BE2C (cell line): Measurements from ENCODE around the gene TMEM81.

Experiments
- DNase-seq: peaks from one replicate; pipeline ENCODE4 v3.0.0-alpha.2; 2020
- H3K27me3 ChIP-seq: fragments of 250-450 bp; sonication (Bioruptor Pico); 2 replicates; pipeline ENCODE4 v1.5.1; 2020; ENCODE audit warnings: mild to moderate bottlenecking
- H3K36me3 ChIP-seq: fragments of 250-450 bp; sonication (Bioruptor Pico); 2 replicates; pipeline ENCODE4 v1.5.1; 2020; ENCODE audit warnings: mild to moderate bottlenecking
- H3K4me1 ChIP-seq: fragments of 250-450 bp; sonication (Bioruptor Pico); 2 replicates; pipeline ENCODE4 v1.5.1; 2020
- H3K4me3 ChIP-seq: 2 replicates; pipeline ENCODE4 v1.5.1; 2011; ENCODE audit warnings: low read depth, low read length
- H3K9me3 ChIP-seq: fragments of 250-450 bp; sonication (Bioruptor Pico); 2 replicates; pipeline ENCODE4 v1.5.1; 2020
- TF ChIP-seq, protein P1 (sequence below): IDR thresholded peaks from 2 replicates; pipeline ENCODE4 v1.5.1; 2012; ENCODE audit warnings: mild to moderate bottlenecking, low read depth, low read length

TMEM81 gene

DNA sequence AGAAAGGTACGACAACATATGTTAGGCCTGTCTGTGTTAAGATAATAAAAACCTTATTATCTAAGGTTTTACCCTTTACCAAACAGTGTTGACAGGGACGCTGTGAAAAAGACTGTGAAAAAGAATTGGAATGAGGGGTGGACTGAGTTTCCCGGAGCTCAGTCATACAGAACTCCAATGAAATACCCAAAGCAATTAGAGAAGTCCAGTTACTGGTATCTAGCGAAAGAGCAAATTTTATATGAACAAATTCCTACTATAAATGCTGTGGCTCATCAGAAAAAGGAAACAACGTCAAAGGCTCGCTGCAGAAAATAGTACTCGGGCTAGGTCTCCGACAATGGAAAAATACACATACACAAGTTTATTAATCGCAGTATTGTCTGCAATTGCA is 38.2 kb upstream of the TMEM81 start:
- Histone ChIP-seq H3K4me1 (no peaks in the 10 kb centered on the region), H3K36me3 (no peaks in the 10 kb centered on the region), H3K27me3 (no peaks in the 10 kb centered on the region), H3K9me3 (no peaks in the 10 kb centered on the region), H3K4me3 (peak overlapping the region; percentile 83)
- TF ChIP-seq, protein P1, sequence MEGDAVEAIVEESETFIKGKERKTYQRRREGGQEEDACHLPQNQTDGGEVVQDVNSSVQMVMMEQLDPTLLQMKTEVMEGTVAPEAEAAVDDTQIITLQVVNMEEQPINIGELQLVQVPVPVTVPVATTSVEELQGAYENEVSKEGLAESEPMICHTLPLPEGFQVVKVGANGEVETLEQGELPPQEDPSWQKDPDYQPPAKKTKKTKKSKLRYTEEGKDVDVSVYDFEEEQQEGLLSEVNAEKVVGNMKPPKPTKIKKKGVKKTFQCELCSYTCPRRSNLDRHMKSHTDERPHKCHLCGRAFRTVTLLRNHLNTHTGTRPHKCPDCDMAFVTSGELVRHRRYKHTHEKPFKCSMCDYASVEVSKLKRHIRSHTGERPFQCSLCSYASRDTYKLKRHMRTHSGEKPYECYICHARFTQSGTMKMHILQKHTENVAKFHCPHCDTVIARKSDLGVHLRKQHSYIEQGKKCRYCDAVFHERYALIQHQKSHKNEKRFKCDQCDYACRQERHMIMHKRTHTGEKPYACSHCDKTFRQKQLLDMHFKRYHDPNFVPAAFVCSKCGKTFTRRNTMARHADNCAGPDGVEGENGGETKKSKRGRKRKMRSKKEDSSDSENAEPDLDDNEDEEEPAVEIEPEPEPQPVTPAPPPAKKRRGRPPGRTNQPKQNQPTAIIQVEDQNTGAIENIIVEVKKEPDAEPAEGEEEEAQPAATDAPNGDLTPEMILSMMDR: no peak
- DNase-seq: no peak

DNA sequence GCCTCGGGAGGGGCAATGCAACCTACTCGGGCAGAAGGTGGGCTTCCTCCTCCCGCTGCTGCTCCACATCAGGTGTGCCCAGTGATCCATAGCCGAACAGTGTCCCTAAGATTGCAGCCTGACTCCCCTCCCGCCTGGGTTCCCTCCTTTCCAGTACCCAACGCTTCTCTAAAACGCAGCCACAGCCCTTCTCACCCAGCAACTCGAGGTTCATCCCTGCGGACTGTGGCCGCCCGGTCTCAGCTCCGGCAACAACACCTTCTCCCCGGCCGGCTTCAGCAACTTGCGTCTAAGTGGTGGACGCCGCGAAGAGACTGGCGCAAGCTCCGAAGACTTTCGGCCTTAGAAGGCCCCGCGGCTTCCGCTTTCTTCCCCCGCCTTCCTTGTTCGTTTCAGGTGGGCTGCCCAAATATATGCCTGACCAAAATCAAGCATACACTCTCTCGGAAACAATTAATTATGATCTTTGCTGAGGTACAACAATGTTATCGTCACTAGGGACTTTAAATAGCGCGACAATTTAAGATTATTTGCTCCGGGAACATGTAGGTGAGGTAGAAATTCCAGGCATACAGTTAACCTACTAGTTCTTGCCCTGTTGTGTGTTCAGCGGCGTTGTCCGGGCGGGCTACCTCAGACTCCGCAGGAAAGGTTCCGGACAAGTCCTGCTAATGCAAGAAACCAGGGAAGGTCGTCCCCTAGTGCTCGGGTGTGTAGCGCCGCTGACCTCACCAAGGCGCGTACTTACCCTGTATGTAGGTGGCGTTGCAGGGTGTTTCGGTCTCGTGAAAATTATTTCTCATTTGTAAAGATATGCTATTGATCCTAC is 37.6 kb upstream of the TMEM81 start, which contains the start of gene RBBP5:
RBBP5 (minus strand) TSS at position 319 of the 829 bp plus-strand sequence; CDS start at position 214, 105 bp downstream.
- Histone ChIP-seq H3K4me1 (no peaks in the 10 kb centered on the region), H3K27me3 (no peaks in the 10 kb centered on the region), H3K4me3 (peak within 1 kb of the TSS; percentile 83), H3K36me3 (no peaks in the 10 kb centered on the region), H3K9me3 (no peaks in the 10 kb centered on the region)
- peak; percentile 95 for DNase-seq
- TF ChIP-seq, protein P1: peak; percentile 89

DNA sequence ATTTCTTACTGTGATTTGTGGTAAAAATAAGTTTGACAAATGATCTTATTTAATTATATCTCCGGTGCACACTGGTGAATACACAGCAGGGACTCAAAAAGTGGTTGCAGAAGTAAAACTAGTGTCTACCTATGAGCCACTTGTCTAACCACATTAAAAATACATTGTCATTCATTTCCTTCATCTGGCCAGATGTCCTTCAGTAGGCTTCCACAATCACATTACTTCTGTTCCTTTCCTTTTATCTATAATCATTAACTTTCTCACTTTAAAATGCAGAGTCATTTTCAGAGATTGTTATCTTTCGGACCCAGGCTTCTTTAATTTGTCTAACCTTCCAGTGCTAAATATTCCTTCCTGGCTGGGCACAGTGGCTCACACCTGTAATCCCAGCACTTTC is 34.5 kb upstream of the TMEM81 start:
- no peaks in the 10 kb centered on the region for H3K9me3 ChIP-seq
- no peak for DNase-seq
- H3K36me3 ChIP-seq: peaks cover 20% of the 10 kb centered on the region
- no peaks in the 10 kb centered on the region for H3K27me3 ChIP-seq
- no peak overlapping the region for H3K4me3 ChIP-seq
- TF ChIP-seq, protein P1: no peak
- no peaks in the 10 kb centered on the region for H3K4me1 ChIP-seq

DNA sequence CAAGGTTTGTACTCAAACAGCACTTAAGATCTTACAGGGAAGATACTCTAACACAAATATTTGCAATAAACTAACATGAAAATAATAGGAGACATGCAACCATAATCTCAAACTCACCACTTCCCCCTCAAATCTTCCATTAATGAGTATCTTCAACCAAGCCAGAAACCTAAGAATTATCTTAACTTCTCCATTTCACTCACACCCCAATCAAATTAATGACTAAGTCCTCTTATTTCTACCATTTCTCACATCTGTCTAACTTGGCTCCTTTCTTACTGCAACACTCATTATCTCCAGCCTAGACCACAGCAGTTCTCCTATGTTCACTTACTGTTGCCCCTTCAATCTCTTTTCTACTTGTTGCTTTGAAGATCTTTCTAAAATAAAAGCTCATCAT is 27.1 kb upstream of the TMEM81 start:
- H3K27me3 ChIP-seq: no peaks in the 10 kb centered on the region
- no peaks in the 10 kb centered on the region for H3K4me1 ChIP-seq
- DNase-seq: no peak
- H3K36me3 ChIP-seq: peaks cover 45% of the 10 kb centered on the region
- TF ChIP-seq, protein P1: no peak
- H3K9me3 ChIP-seq: no peaks in the 10 kb centered on the region
- no peak overlapping the region for H3K4me3 ChIP-seq

DNA sequence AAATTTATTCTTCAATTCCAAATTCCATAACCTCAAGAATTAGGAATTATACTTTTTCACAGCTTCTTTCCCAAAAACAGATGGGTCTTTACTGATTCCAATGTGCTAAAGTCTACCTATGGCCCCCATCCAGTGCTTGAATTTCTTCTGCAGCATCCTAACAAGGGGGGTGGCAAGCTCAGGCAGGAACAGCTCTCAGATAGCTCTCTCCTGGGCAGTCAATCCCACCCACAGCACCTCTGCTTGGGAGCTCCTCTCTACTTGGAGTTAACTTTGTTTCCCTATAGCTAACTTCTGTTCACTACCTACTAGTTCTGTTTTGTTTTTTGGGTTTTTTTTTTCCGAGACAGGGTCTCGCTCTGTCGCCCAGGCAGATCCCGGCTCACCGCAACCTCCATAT is 25.5 kb upstream of the TMEM81 start:
- no peaks in the 10 kb centered on the region for H3K4me1 ChIP-seq
- TF ChIP-seq, protein P1: no peak
- no peaks in the 10 kb centered on the region for H3K27me3 ChIP-seq
- no peaks in the 10 kb centered on the region for H3K9me3 ChIP-seq
- H3K4me3 ChIP-seq: no peak overlapping the region
- peaks cover 50% of the 10 kb centered on the region for H3K36me3 ChIP-seq
- DNase-seq: no peak

DNA sequence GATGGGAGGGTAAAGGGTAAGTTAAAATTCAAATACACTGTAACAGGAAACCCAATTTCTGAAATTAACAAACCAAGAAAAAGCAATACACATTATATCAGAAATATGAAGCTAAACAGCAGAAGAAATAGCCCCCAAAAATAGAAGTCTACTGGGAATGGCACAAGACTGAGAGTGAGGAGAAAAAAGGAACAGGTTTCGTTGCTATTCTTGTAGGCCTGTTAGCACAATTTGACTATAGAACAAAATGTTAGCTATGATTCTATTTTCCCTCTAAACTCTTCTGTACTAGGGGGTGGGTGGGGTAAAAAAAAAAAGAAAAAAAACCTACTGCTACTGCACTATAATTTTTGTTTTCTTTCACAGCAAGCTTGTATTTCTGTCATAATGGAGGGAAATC is 25.0 kb upstream of the TMEM81 start:
- DNase-seq: no peak
- TF ChIP-seq, protein P1: no peak
- Histone ChIP-seq H3K36me3 (peaks cover 50% of the 10 kb centered on the region), H3K9me3 (no peaks in the 10 kb centered on the region), H3K4me1 (no peaks in the 10 kb centered on the region), H3K4me3 (no peak overlapping the region), H3K27me3 (no peaks in the 10 kb centered on the region)
